Heart left ventricle (tissue), 16 donors: ENCODE measurements around the gene MDM4. TPM values are rescaled to one million over a fixed set of nuclear protein-coding genes. Genes with fewer than 3 reads are reported as not detected.
A peak's percentile ranks its signal among the peaks of the same experiment; 100 is the strongest.

Source experiments
- ATAC-seq, 4 donors: fragments of 200-7000 bp; cut with Tn5 transposase; one replicate each; pipeline ENCODE4 v1.9.1; 2020 to 2022; ENCODE audit warnings: moderate library complexity in 4 of 4, mild to moderate bottlenecking in 3 of 4, moderate number of reproducible peaks in 1 of 4
- DNase-seq, 5 donors: peaks; one replicate each; pipeline ENCODE4 v3.0.0-alpha.2; 2020
- H3K27ac ChIP-seq, 12 donors: fragments of 200-600 bp; sonication (generic) in 4 of 12; one replicate each; pipeline versions ENCODE4 v1.5.0 to v1.8.0; 2016 to 2022; ENCODE audit warnings: mild to moderate bottlenecking in 2 of 12
- H3K27me3 ChIP-seq, 9 donors: fragments of 200-600 bp; sonication (generic) in 2 of 9; one replicate each; pipeline versions ENCODE4 v1.5.1 to v1.8.0; 2016 to 2022; ENCODE audit warnings: mild to moderate bottlenecking in 3 of 9
- H3K36me3 ChIP-seq, 9 donors: fragments of 200-600 bp; sonication (generic) in 2 of 9; one replicate each; pipeline versions ENCODE4 v1.5.0 to v1.8.0; 2018 to 2022; ENCODE audit warnings: mild to moderate bottlenecking in 2 of 9
- H3K4me1 ChIP-seq, 12 donors: fragments of 200-600 bp; sonication (generic) in 4 of 12; one replicate each; pipeline versions ENCODE4 v1.5.0 to v1.8.0; 2016 to 2022; ENCODE audit warnings: mild to moderate bottlenecking in 3 of 12
- H3K4me3 ChIP-seq, 12 donors: fragments of 200-600 bp; sonication (generic) in 4 of 12; one replicate each; pipeline versions ENCODE4 v1.5.0 to v1.8.0; 2017 to 2022; ENCODE audit warnings: mild to moderate bottlenecking in 9 of 12, moderate library complexity in 4 of 12
- H3K9me3 ChIP-seq, 12 donors: fragments of 200-600 bp; sonication (generic) in 4 of 12; one replicate each; pipeline versions ENCODE4 v1.5.0 to v1.8.0; 2016 to 2022; ENCODE audit warnings: mild to moderate bottlenecking in 1 of 12
- POLR2A ChIP-seq, 2 donors: fragments of 450-650 bp; IDR thresholded peaks; one replicate each; pipeline ENCODE4 v1.6.1; 2017; ENCODE audit warnings: antibody characterized with exemption in 2 of 2, mild to moderate bottlenecking in 2 of 2, moderate library complexity in 2 of 2
- WGBS, 4 donors: extraction: QIAGEN DNeasy Blood & Tissue Kit in 2 of 4; methylation state at CpG; one replicate each; pipeline versions ENCODE4 v1.1.5 to v1.1.7; 2013 to 2018; 5-methylcytosine and 5-hydroxymethylcytosine counted together
- intact Hi-C, 10 donors: fragments of 100-400 bp; cut with DNase I; formaldehyde crosslinking; loops; one replicate each; pipeline versions ENCODE4 v1.11.1 to v1.14.2; 2022
- polyA plus RNA-seq, 2 donors: library from polyadenylated mRNA; stranded (reverse); fragments of 200-250 nt; gene quantifications; one replicate each; pipeline ENCODE4 v1.2.3, GENCODE V29; 2013
- total RNA-seq, 9 donors: library from RNA; depleted of rRNA in 2 of 9; stranded (reverse); fragments of >200 nt in 2 of 9; fragmentation: NEBNext Ultra II Directional in 3 of 9; extraction: Animal tissue kit (Norgen Biotek cat#: 25700) in 3 of 9; gene quantifications; one replicate each; pipeline versions ENCODE4 v1.1.0 to v1.2.4, GENCODE V29; 2016 to 2023
- TF ChIP-seq, protein P1 (sequence below), 12 donors: fragments of 200-600 bp; sonication (generic) in 4 of 12; IDR thresholded peaks; one replicate each; pipeline versions ENCODE4 v1.5.0 to v1.8.0; 2018 to 2022; ENCODE audit warnings: antibody characterized with exemption in 12 of 12, mild to moderate bottlenecking in 5 of 12
- donor health status: ischemic (EF 13 %, LVEDD 7.1; RV severe dilation, severe dysfunction).
- donor health status: healthy with polysubstance abuse.
- donor health status: DM: no; HTN: yes; CAD: no.
- donor health status: DM: no; HTN: no; CAD: no.
- donor health status: ischemic (EF 25% LVEDD 6.9; RV normal size, moderate dysfunction).
- donor health status: ischemic (EF 25% LVEDD 5.7; RV mildly dilated, moderate dysfunction).
- donor health status: healthy.
- donor health status: DM: yes; HTN: yes; CAD: no.
- donor health status: ischemic (EF 35%, LVEDD 5.7; RV mildly dilated, moderate dysfunction).
- donor health status: nonischemic (EF 11% LVEDD 7.7; RV severe dilation, severe dysfunction).
- donor health status: DM: yes; HTN: yes; CAD: no.
- donor health status: PGD.
- donor health status: ischemic (EF 29% LVEDD 5.4; RV normal size, mild dysfunction).
- donor health status: nonischemic (EF 23%, LVEDD 6.1; RV moderate dilation, normal function).

MDM4 gene
- total and polyA plus RNA-seq, 11 donors: 5.7 to 48.7 (median 31.6) TPM

GRCh38 chr1:204571631-204572030, 55.4 kb downstream of the MDM4 start:
- no peak for ATAC-seq
- H3K27ac ChIP-seq: no peak overlapping the region
- TF ChIP-seq, protein P1, sequence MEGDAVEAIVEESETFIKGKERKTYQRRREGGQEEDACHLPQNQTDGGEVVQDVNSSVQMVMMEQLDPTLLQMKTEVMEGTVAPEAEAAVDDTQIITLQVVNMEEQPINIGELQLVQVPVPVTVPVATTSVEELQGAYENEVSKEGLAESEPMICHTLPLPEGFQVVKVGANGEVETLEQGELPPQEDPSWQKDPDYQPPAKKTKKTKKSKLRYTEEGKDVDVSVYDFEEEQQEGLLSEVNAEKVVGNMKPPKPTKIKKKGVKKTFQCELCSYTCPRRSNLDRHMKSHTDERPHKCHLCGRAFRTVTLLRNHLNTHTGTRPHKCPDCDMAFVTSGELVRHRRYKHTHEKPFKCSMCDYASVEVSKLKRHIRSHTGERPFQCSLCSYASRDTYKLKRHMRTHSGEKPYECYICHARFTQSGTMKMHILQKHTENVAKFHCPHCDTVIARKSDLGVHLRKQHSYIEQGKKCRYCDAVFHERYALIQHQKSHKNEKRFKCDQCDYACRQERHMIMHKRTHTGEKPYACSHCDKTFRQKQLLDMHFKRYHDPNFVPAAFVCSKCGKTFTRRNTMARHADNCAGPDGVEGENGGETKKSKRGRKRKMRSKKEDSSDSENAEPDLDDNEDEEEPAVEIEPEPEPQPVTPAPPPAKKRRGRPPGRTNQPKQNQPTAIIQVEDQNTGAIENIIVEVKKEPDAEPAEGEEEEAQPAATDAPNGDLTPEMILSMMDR (IDR thresholded peaks at IDR 0.05): no peak
- no peak for TF ChIP-seq POLR2A (IDR thresholded peaks at IDR 0.05)
- DNase-seq: no peak
- WGBS, 4 donors: 96 to 97% (median 96%) methylated on average over 4 of the region's 4 CpGs
- intact Hi-C loops: loop anchor here in 1 of 10 donors (10.0 kb wide), 1 partner anchor 363 kb away; no protein-coding TSS in a partner anchor
- peaks cover 0 to 15% (median 0%) of the 10 kb centered on the region in 12 donors for H3K4me1 ChIP-seq
- H3K9me3 ChIP-seq: no peaks in the 10 kb centered on the region
- no peak overlapping the region for H3K4me3 ChIP-seq
- no peaks in the 10 kb centered on the region for H3K27me3 ChIP-seq
- peaks cover 0 to 35% (median 0%) of the 10 kb centered on the region in 9 donors for H3K36me3 ChIP-seq

DNA sequence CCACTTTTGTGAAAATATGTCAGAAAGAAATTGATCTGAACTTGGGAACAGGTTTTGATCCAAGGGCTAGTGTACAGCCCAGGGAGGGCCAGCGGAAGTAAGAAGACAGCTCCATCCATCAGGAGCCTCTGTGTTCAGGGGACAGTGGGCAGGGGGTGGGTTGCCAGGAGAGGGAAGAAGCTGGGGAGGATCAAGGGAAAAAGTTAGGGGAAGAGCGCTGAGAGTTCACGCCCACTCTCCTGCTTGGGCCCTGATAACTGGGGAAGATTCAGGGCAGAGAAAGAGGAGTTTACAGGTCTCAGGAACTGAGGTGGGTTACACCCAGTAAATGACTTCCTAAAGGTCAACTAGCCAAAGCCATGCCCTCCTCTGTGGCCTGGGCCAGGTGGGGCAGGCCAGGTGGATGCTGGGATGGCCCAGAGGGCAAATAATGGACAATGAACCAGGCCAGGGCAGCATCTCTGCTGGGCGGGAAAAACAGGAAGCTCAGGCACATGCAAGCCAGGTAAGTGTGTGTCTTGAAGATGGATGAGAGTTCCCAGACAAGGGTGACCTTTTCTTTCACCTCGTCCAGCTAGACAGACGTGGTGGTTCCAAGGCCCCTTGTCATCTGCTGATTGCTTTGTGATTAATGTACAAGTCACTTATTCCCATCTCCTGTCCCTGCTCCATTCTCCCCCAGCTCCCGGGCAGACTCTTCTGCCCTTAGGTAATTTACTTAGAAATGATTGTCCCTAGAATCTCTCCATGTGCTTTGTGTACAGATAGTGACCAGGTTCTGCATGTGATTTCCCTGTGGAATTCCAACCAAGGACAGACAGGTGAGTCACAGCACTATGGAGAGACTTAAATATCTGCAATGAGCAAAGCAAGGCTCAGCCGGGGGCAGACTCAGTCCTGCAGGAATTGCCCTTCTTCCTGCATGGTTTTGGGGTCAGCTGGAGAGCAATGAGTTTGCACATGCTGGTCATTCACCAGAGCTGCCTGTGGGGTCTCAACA, 57.0 kb downstream of the MDM4 start:
- H3K27ac ChIP-seq: no peak overlapping the region
- ATAC-seq (no peak), DNase-seq (no peak)
- intact Hi-C loops: loop anchor here in 1 of 10 donors (10.0 kb wide), 1 partner anchor 362 kb away; no protein-coding TSS in a partner anchor
- peaks cover 0 to 29% (median 0%) of the 10 kb centered on the region in 9 donors for H3K36me3 ChIP-seq
- no peak overlapping the region for H3K4me3 ChIP-seq
- H3K4me1 ChIP-seq: peaks cover 0 to 16% (median 3%) of the 10 kb centered on the region in 12 donors
- no peaks in the 10 kb centered on the region for H3K27me3 ChIP-seq
- 79 to 90% (median 85%) methylated on average over 8 of the region's 8 CpGs for WGBS, 4 donors
- H3K9me3 ChIP-seq: no peaks in the 10 kb centered on the region
- TF ChIP-seq, protein P1 (IDR thresholded peaks at IDR 0.05): no peak
- no peak for TF ChIP-seq POLR2A (IDR thresholded peaks at IDR 0.05)

DNA sequence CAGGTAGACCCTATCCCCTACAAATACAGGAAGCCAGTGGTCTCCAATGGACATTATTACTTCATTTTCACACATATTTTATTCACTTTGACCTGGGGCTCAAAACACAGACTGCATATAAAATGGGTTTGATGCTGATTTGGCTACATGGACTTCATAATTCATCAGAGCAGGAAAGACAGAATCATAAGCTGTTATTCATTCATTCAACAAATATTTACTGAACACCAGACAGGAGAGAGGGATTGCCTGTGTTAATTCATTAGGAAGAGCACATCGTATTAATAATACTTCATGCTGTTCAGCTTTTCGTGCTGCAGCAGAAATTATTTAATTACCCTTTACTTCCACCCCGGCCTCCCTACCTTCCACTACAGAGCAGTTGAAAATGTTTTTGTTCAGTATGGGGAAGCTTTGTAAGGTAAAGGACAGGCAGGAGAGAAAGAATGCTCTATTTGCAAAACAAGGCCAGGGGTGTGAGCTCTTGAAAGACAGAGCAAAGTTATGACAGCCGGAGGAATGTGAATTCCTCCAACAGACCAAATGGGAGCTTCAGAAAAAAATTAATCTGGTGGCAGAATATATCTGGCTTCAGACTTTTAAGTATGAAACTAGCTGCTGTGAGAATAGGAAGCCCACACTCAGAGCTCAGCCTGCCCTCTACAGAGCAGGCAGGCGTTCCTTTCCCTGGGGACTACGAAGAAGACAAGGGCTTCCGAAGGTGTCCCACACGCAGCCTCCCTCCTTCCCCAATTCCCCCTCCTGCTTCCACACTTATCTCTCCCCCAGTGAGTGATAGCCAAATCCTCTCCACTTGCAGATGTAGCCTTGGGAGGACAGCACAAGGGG, 58.0 kb downstream of the MDM4 start:
- intact Hi-C loops: loop anchor here in 1 of 10 donors (10.0 kb wide), 1 partner anchor 361 kb away; no protein-coding TSS in a partner anchor
- peak in 3 of 4 donors; percentile 20 to 45 (median 21) for ATAC-seq
- WGBS, 4 donors: 62 to 79% (median 71%) methylated on average over 8 of the region's 8 CpGs
- H3K9me3 ChIP-seq: no peaks in the 10 kb centered on the region
- DNase-seq: no peak
- H3K27ac ChIP-seq: no peak overlapping the region
- peaks cover 0 to 22% (median 7%) of the 10 kb centered on the region in 12 donors for H3K4me1 ChIP-seq
- TF ChIP-seq, protein P1 (IDR thresholded peaks at IDR 0.05): no peak
- TF ChIP-seq POLR2A (IDR thresholded peaks at IDR 0.05): no peak
- H3K36me3 ChIP-seq: peaks cover 0 to 24% (median 0%) of the 10 kb centered on the region in 9 donors
- no peak overlapping the region for H3K4me3 ChIP-seq
- no peaks in the 10 kb centered on the region for H3K27me3 ChIP-seq
